Myocyte (in vitro differentiated cells): ENCODE results near the gene MAFG. TPM values are rescaled to one million over a fixed set of nuclear protein-coding genes. Genes with fewer than 3 reads are reported as not detected.
"Not testable (repeated sequence)": the region's sequence is repeated elsewhere in the genome, so short reads cannot be mapped to it uniquely, and the experiment has no call there.

Source experiments
- DNase-seq: peaks from one replicate; pipeline ENCODE4 v3.0.0-alpha.2; 2012; ENCODE audit warnings: low read depth
- total RNA-seq: library from RNA; depleted of rRNA; stranded (reverse); fragments of >200 nt; gene quantifications from 2 replicates; pipeline ENCODE4 v1.2.3, GENCODE V29; 2014

MAFG gene
- total RNA-seq, 1 donor from 2014 or later = 61.0 TPM

DNA sequence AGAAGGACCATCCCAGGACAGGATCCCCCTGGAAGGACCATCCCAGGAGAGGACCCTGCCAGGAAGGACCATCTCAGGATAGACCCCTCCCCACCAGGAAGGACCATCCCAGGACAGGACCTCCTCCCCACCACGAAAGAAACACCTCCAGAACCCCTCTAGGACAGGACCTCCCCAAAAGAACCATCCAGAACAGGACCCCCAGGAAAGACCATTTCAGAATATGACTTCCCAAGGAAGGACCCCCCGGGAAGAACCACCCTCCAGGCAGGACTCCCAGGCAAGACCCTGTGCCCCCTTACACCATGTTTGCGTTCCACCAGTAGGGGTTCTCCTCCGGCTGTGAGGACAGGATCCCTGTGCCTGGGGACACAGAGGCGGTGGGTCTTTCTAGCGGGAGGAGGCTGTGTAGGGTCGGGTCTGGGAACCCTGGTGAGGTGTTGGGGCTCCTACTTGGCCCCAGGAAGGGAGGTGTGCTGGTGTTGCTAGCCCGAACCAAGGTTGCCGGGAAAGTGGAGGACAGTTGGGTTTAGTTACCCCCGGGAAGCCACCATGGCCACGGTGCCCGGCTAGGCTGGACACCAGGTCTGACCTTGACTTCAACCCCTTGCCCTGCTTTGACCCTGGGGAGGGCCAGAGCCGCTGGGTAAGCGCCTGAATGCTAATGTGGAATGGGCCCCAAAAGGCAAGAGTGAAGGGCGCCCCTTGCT, 31.3 kb upstream of the MAFG start:
- DNase-seq = no peak

GRCh38 chr17:81957691-81958432, 30.3 kb upstream of the MAFG start:
- DNase-seq = no peak

GRCh38 chr17:81956607-81957589, 29.4 kb upstream of the MAFG start:
- no peak for DNase-seq

DNA sequence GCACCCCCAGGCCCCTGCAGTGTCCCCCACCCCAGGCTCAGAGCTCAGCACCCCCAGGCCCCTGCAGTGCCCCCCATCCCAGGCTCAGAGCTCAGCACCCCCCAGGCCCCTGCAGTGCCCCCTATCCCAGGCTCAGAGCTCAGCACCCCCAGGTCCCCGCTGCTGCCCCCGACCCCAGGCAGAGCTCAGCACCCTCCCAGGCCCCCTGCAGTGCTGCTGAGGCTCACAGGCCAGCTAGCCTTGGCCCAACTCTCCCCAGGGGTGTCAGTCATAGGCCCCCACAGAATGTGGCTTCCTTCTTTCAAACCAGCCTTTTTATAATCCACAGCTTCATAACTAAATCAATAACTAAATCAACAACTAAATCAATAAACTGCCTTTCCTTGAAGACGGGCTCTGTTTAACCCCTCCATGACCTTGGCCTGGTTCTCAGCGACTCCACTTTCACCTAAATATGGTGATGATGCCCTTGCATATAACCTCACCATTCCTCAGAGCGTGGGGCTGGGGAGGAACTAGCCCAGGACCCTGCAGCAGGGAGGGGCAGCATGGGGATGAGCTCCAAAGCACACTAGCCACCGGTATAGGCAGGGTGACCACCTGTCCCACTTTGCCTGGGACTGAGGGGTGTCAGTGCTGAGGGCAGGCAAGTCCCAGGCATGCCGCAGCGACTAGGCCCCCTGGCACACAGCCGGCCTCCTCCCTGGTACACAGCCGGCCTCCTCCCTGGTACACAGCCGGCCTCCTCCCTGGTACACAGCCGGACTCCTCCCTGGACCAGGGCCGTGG, 28.4 kb upstream of the MAFG start:
- no peak for DNase-seq

- DNase-seq = no peak
These were observed 27.6 kb upstream of the MAFG start for GRCh38 chr17:81955058-81955681.

DNA sequence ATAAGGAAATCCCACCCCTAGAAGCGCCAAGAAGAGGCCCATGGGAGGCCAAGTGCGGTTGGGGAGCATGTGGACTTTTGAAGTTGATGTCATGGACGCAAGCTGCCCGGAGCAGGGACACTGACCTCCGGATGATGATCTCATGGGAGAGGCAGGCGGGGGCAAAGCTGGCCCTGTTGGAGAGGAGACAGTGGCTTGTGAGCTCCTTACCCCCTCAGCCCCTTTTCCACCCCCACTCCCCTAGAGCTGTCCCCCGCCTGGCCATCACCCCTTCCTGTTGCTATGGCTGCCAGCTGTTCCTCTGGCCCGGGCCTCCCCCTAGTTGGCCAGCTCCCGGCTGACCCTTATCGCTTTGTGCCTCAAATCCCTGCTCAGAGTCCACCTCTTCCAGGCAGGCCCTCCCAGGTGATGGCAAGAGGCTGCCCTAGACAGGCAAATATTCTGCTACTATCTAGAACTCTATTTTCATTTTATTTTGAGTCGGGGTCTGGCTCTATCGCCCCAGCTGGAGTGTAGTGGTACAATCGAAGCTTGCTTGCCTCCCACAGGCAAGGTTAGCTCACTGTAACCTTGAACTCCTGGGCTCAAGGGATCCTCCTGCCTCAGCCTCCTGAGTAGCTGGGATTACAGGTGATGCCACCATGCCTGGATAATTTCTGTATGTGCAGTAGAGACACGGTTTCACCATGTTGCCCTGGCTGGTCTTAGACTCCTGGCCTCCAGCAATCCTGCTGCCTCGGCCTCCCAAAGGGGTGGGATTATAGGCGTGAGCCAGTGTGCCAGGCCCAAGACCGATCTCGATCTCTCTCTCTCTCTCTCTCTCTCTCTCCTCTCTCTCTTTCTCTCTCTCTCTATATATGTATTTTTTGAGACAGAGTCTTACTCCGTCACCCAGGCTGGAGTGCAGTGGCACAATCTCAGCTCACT, 26.9 kb upstream of the MAFG start:
- no peak for DNase-seq

DNA sequence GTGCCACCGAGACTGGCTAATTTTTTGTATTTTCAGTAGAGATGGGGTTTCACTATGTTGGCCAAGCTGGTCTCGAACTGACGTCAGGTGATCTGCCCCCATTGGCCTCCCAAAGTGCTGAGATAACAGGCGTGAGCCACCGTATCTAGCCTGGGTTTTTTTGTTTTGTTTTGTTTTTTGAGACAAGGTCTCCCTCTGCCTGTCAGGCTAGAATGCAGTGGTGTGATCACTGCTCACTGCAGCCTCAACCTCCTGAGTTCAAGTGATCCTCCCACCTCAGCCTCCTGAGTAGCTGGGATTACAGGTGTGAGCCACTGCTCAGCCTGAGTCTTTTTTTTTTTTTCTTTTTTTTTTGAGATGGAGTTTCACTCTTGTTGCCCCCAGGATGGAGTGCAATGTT, 25.9 kb upstream of the MAFG start:
- DNase-seq = not testable (repeated sequence)

- no peak for DNase-seq
These were observed 25.3 kb upstream of the MAFG start for GRCh38 chr17:81952792-81953228.

GRCh38 chr17:81951785-81952684, 24.5 kb upstream of the MAFG start:
- DNase-seq = no peak

GRCh38 chr17:81950501-81950900, 23.0 kb upstream of the MAFG start:
- DNase-seq = no peak

DNA sequence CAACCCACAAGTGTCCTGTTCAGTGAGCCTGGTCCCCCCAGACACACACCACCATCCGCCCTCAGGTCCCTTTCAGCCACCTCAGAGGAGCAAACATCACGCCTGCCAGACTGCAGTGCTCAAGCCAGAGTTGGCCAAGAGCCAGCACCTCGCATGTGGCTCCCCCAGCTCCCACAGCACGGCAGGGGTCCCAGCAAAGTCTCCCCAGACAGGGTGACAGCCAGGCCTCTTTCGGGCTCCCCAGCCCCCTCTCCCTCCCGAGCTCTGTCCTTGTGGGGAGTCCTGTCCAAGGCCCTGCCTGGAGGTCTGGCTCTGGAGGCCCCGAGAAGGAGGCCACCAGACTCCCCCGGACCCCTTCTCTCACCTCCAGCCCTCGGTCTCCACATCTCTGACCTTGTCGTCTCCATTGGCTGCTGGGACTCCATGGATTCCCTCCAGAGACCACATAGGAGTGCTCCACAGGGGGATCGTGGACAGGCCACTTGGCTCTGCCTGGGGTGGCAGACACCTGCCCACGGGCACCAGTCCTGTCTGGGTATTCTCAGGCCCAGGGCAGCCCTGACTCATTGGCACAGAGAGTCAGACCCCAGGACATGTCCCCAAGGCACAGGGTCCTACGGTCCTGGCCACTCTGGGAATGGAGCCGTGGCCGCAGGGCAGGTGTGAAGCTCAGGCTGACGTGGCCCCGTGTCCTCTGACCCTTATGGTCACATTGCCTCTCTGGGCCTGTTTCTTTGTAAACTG, 21.3 kb upstream of the MAFG start:
- no peak for DNase-seq

DNA sequence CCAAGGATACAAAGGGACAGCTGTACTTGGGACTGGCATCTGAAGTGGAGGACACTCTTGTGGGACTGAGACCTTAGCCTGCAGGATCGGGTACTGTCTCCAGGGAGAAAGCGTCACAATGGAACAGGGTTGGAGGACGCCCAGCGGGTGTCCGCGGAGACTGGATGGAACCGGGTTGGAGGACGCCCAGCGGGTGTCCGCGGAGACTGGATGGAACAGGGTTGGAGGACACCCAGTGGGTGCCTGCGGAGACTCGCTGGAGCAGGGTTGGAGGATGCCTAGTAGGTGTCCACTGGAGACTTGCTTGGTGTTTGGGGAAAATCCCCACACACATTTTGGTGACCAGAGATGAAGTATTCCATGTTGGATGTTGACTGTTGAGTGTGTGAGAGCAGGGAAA, 19.7 kb upstream of the MAFG start, which contains the start of gene MYADML2:
Gene MYADML2 (minus strand): TSS at position 45 of the 400 bp plus-strand sequence. CDS start 5,492 bp downstream, outside the sequence.
- DNase-seq = no peak

GRCh38 chr17:81944858-81945257, 17.3 kb upstream of the MAFG start:
- no peak for DNase-seq

- DNase-seq = no peak
These were observed 14.6 kb upstream of the MAFG start for GRCh38 chr17:81942167-81942553.

DNA sequence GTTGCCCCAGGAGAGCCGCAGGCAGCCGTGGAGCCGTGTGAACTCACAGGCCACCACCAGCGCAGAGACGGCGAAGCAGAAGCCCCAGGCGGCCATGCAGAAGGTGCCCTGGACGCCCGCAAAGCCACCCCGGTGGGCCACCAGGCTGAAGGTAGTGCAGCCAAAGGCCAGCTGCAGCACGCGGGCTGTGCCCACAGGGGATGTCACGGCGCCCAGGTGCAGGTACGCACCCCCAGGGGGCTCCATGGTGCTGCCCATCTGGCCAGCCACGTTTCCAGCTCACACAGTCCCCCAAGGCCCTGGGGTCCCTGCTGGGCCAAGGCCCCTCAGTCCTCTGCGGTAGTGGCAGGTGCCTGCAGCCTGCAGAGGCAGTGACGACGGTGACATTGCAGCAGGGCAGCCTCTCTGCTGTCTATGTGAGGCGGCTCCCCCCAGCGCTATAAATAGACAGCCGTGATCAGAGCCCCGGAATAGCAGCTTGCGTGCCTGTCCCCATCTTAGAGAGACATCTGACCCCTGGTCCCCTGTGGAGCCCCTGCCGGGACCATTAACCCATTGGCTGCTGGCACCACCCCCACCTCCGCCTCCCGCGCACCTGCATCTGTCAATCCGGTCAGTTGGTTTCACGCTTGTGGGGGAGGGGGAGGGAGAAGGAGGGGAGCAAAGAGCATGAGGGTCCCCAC, 14.1 kb upstream of the MAFG start:
- peak; percentile 92 for DNase-seq
